Stimulated activated memory B cell treated with anti-CD40 and anti-IgM and Interleukin-4, amounts not matched to agents 10 μg/mL and 1 μg/mL and 100 μg/mL, for 72 hours (primary cell): ENCODE data around the gene PINK1.

Experiments
- ATAC-seq: fragments of 150-1000 bp; cut with Tn5 transposase; 2 replicates; pipeline ENCODE4 v1.10.0; 2021
- H3K27ac Mint-ChIP-seq: one replicate; pipeline ENCODE4 v1.8.0; 2022; ENCODE audit warnings: mild to moderate bottlenecking, mixed read lengths
- H3K27me3 Mint-ChIP-seq: one replicate; pipeline ENCODE4 v1.8.0; 2022; ENCODE audit warnings: mixed read lengths
- H3K36me3 Mint-ChIP-seq: one replicate; pipeline ENCODE4 v1.8.0; 2022; ENCODE audit warnings: mixed read lengths
- H3K4me1 Mint-ChIP-seq: one replicate; pipeline ENCODE4 v1.8.0; 2022; ENCODE audit warnings: mixed read lengths
- H3K4me3 Mint-ChIP-seq: one replicate; pipeline ENCODE4 v1.8.0; 2022; ENCODE audit warnings: mild to moderate bottlenecking, moderate library complexity, mixed read lengths
- H3K9me3 Mint-ChIP-seq: one replicate; pipeline ENCODE4 v1.8.0; 2022; ENCODE audit warnings: mixed read lengths

The PINK1 gene

DNA sequence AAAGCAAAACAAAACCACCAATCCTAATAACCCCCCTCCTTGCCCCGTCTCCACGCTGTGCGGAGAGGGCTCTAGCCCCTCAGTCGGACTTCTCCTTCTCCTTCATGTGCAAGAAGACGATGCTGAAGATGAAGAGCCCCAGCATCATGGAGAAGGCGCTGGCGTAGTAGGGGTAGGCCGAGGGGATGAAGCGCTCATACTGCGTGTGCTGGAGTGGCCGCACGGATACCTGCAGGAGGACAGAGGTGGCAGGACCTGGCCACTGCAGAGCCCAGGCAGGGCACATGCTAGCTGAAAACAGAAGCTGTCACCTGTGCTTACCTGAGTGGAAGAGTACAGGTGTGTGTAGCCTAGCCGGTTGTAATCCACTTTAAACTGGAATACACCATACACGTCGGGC, 19.0 kb downstream of the PINK1 start:
- H3K4me3 Mint-ChIP-seq = no peak overlapping the region
- no peak overlapping the region for H3K27ac Mint-ChIP-seq
- no peaks in the 10 kb centered on the region for H3K9me3 Mint-ChIP-seq
- no peaks in the 10 kb centered on the region for H3K27me3 Mint-ChIP-seq
- H3K4me1 Mint-ChIP-seq = no peaks in the 10 kb centered on the region
- peaks cover 83% of the 10 kb centered on the region for H3K36me3 Mint-ChIP-seq
- no peak for ATAC-seq

DNA sequence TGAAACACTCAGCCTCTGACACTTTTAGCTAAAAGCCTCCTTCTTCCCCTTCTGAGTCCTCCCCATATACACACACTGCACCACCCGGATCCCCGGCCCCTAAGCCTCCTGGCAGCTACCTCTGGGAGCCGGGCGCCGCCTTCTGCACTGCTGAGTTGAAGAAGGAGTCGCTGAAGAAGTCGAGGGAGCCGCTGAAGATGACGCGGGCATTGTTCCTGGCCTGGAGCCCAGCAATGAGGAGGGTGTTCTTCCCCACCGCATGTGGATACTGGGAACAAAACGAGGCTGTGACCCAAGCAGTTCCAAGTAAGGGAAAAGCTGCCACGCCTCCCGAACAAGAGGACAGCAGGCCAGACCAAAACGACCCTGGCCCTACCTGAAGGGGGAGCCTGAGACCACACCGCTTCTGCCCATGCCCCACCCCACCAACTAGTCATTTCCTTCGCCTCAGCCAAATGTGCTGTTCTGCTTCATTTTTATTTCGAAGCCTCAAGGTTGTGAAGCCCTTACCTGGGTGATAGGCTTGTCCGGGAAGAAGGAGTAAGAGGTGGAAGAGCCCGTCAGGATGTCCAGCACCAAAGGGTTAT, 20.9 kb downstream of the PINK1 start:
- Mint-ChIP-seq H3K27me3 (no peaks in the 10 kb centered on the region), H3K27ac (no peak overlapping the region), H3K4me3 (no peak overlapping the region), H3K4me1 (peaks cover 5% of the 10 kb centered on the region), H3K36me3 (peaks cover 75% of the 10 kb centered on the region), H3K9me3 (no peaks in the 10 kb centered on the region)
- ATAC-seq = no peak

DNA sequence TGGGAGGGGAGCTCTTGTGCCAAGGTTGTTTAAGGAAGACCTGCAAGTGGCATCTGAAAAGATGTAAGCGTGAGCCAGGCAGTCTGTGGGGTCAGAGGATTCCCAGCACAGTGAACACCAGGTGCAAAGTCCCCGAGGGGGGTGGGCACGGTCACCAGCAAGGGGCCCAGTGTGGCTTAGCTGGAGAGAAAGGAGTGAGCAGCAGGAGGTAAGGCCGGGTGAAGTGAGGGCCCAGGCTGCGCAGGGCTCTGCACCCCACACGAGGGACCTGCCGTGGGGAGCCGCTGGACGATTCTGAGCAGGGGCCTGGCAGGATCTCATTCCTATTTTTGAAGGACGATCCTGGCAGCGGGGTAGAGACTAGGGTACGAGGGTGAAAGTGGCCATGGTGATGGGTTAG, 23.8 kb downstream of the PINK1 start:
- Mint-ChIP-seq H3K27me3 (no peaks in the 10 kb centered on the region), H3K9me3 (no peaks in the 10 kb centered on the region), H3K27ac (no peak overlapping the region), H3K4me1 (peaks cover 30% of the 10 kb centered on the region), H3K4me3 (no peak overlapping the region), H3K36me3 (peaks cover 58% of the 10 kb centered on the region)
- ATAC-seq = no peak

- Mint-ChIP-seq H3K27ac (no peak overlapping the region), H3K36me3 (peaks cover 47% of the 10 kb centered on the region), H3K9me3 (no peaks in the 10 kb centered on the region), H3K27me3 (no peaks in the 10 kb centered on the region), H3K4me3 (no peak overlapping the region), H3K4me1 (peaks cover 39% of the 10 kb centered on the region)
- no peak for ATAC-seq
These were observed 25.1 kb downstream of the PINK1 start for GRCh38 chr1:20658166-20658915.

DNA sequence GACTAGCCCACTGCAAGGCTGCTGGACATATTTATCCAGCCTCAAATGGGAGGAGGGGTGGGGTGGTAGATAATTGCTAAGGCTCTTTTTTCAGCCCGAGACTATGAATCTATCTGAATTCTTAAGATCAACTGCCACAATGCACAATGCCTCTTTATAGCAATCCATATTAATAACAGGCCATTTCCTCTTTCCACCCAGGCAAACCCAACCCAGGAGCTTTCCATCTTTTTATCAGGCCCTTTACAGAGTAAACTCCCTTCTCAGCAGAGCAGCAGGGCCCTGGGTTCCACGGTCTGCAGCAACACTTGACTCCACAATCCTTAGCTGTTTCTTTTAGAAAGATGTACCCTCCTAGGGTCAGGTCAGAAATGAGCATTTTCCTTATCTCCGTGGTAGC, 27.1 kb downstream of the PINK1 start:
- Mint-ChIP-seq H3K27ac (peak overlapping the region; percentile 100), H3K9me3 (no peaks in the 10 kb centered on the region), H3K4me3 (peak overlapping the region; percentile 95), H3K4me1 (peaks cover 39% of the 10 kb centered on the region), H3K36me3 (peaks cover 29% of the 10 kb centered on the region), H3K27me3 (no peaks in the 10 kb centered on the region)
- ATAC-seq = no peak

DNA sequence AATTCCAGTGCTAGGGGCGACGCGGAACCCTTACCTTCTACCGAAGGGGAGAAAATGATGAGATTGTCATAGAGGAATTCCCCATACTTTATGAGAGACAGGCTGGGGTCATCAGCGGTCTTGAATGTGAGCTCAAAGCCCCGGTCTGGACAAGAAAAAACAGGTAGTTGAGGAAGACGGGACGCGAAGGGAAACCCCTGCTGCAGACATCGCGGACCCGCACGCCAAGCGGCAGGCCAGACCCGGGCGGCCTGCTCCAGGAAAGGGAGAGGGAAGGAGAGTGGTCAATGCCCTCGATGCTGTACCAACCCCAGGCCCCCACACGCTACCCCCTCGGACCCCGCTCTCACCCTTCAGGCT, 27.6 kb downstream of the PINK1 start:
- peaks cover 24% of the 10 kb centered on the region for H3K36me3 Mint-ChIP-seq
- H3K9me3 Mint-ChIP-seq = no peaks in the 10 kb centered on the region
- peak overlapping the region; percentile 95 for H3K4me3 Mint-ChIP-seq
- ATAC-seq = peak; percentile 3
- no peaks in the 10 kb centered on the region for H3K27me3 Mint-ChIP-seq
- peak overlapping the region; percentile 100 for H3K27ac Mint-ChIP-seq
- peaks cover 39% of the 10 kb centered on the region for H3K4me1 Mint-ChIP-seq

- Mint-ChIP-seq H3K36me3 (peaks cover 18% of the 10 kb centered on the region), H3K9me3 (no peaks in the 10 kb centered on the region), H3K4me3 (peak within 1 kb of the TSS; percentile 95), H3K27me3 (no peaks in the 10 kb centered on the region), H3K4me1 (peaks cover 39% of the 10 kb centered on the region), H3K27ac (peak within 1 kb of the TSS; percentile 100)
- peak; percentile 99 for ATAC-seq
These were observed 28.2 kb downstream of the PINK1 start, which contains the start of gene DDOST for GRCh38 chr1:20661207-20662109. Gene DDOST (minus strand): TSS chr1:20661369. CDS start chr1:20661350, 19 bp downstream.

DNA sequence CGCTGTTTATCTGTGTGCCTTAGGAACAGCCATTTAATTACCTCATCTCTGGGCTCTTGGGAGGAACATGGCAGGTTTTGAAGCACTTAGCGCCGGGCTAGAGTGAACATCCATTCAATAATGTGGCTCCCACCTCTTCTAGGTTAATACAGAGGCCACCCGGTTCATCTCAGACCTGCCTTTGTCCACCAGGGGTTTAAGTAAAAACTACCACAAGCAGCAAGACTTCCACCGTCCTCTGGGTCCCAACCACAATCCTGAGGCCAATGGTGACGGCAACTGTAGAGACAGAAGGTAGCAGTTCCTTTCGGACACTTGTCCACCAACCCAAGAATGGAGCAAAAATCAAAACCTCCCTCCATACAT, 28.8 kb downstream of the PINK1 start:
- Mint-ChIP-seq H3K27me3 (no peaks in the 10 kb centered on the region), H3K4me3 (peak overlapping the region; percentile 95), H3K36me3 (peaks cover 11% of the 10 kb centered on the region), H3K27ac (peak overlapping the region; percentile 100), H3K4me1 (peaks cover 44% of the 10 kb centered on the region), H3K9me3 (no peaks in the 10 kb centered on the region)
- no peak for ATAC-seq

- no peaks in the 10 kb centered on the region for H3K9me3 Mint-ChIP-seq
- no peak for ATAC-seq
- H3K27ac Mint-ChIP-seq = no peak overlapping the region
- H3K4me3 Mint-ChIP-seq = peak overlapping the region; percentile 51
- H3K4me1 Mint-ChIP-seq = peaks cover 44% of the 10 kb centered on the region
- peaks cover 9% of the 10 kb centered on the region for H3K36me3 Mint-ChIP-seq
- H3K27me3 Mint-ChIP-seq = no peaks in the 10 kb centered on the region
These were observed 30.1 kb downstream of the PINK1 start for GRCh38 chr1:20663365-20663764.

- peaks cover 39% of the 10 kb centered on the region for H3K4me1 Mint-ChIP-seq
- no peaks in the 10 kb centered on the region for H3K27me3 Mint-ChIP-seq
- H3K9me3 Mint-ChIP-seq = no peaks in the 10 kb centered on the region
- no peak overlapping the region for H3K27ac Mint-ChIP-seq
- no peak overlapping the region for H3K4me3 Mint-ChIP-seq
- ATAC-seq = no peak
- H3K36me3 Mint-ChIP-seq = peaks cover 8% of the 10 kb centered on the region
These were observed 30.9 kb downstream of the PINK1 start for GRCh38 chr1:20663969-20664715.

DNA sequence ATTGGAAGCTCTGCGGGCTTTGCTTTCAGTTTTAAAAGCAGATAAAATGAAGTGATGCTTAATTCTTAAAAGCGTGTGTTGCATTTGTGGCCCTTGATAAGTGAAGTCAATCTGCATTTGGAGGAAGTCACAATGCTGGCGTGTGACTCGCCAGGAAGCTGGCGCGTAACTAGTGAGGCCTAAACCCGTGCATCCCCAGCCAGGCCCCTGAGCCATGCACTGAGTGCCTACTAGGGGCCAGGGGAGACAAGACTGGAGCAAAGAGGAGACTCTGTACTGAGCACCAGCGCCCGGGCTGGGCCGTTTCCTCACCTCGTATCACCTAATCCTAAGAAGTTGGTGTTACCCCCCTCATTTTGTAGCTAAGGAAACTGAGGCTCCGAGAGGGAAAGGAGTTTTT, 32.5 kb downstream of the PINK1 start:
- no peak overlapping the region for H3K4me3 Mint-ChIP-seq
- H3K9me3 Mint-ChIP-seq = no peaks in the 10 kb centered on the region
- peaks cover 23% of the 10 kb centered on the region for H3K4me1 Mint-ChIP-seq
- H3K27ac Mint-ChIP-seq = no peak overlapping the region
- no peak for ATAC-seq
- H3K36me3 Mint-ChIP-seq = no peaks in the 10 kb centered on the region
- no peaks in the 10 kb centered on the region for H3K27me3 Mint-ChIP-seq

DNA sequence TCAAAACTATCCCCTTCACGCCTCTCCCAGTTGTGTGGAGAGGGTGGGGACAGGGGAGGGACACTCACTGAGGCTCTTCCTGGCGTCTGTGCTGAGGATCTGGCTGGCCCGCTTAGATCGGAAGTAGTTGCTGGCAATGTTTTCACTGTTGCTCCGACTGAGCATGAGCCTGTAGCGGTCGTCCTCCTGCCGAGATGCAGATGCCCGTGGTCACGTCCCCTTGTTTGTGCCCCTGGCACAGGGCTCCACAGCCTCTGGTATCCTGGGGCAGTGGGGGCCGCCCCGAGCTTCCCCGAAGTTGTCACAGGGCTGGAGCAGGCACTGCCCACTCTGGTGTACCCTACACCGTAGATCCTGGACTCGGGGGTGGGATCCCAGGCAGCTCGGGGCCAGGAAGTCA, 32.9 kb downstream of the PINK1 start:
- H3K36me3 Mint-ChIP-seq = no peaks in the 10 kb centered on the region
- H3K9me3 Mint-ChIP-seq = no peaks in the 10 kb centered on the region
- no peaks in the 10 kb centered on the region for H3K27me3 Mint-ChIP-seq
- no peak overlapping the region for H3K4me3 Mint-ChIP-seq
- ATAC-seq = no peak
- H3K27ac Mint-ChIP-seq = no peak overlapping the region
- peaks cover 19% of the 10 kb centered on the region for H3K4me1 Mint-ChIP-seq

- no peak overlapping the region for H3K4me3 Mint-ChIP-seq
- peaks cover 16% of the 10 kb centered on the region for H3K4me1 Mint-ChIP-seq
- no peaks in the 10 kb centered on the region for H3K9me3 Mint-ChIP-seq
- H3K27ac Mint-ChIP-seq = no peak overlapping the region
- ATAC-seq = peak; percentile 31
- no peaks in the 10 kb centered on the region for H3K27me3 Mint-ChIP-seq
- H3K36me3 Mint-ChIP-seq = no peaks in the 10 kb centered on the region
These were observed 33.5 kb downstream of the PINK1 start for GRCh38 chr1:20666804-20667203.

GRCh38 chr1:20668581-20668980, 35.3 kb downstream of the PINK1 start:
- Mint-ChIP-seq H3K9me3 (no peaks in the 10 kb centered on the region), H3K4me1 (peaks cover 5% of the 10 kb centered on the region), H3K27me3 (no peaks in the 10 kb centered on the region), H3K27ac (no peak overlapping the region), H3K36me3 (no peaks in the 10 kb centered on the region), H3K4me3 (no peak overlapping the region)
- ATAC-seq = no peak

- no peaks in the 10 kb centered on the region for H3K27me3 Mint-ChIP-seq
- H3K4me1 Mint-ChIP-seq = peaks cover 5% of the 10 kb centered on the region
- no peaks in the 10 kb centered on the region for H3K36me3 Mint-ChIP-seq
- H3K4me3 Mint-ChIP-seq = no peak overlapping the region
- no peak overlapping the region for H3K27ac Mint-ChIP-seq
- ATAC-seq = no peak
- H3K9me3 Mint-ChIP-seq = no peaks in the 10 kb centered on the region
These were observed 37.7 kb downstream of the PINK1 start for GRCh38 chr1:20670936-20671335.
